Parathyroid adenoma (tissue), 2 donors: ENCODE results near the gene CLMN.

Experiments
- H2AFZ ChIP-seq: fragments of 300-600 bp; sonication (generic); one replicate; pipeline ENCODE4 v1.7.0; 2017; ENCODE audit warnings: antibody characterized with exemption, mild to moderate bottlenecking
- H3K27ac ChIP-seq: fragments of 300-600 bp; sonication (generic); one replicate; pipeline ENCODE4 v1.7.0; 2017
- H3K27me3 ChIP-seq: fragments of 300-600 bp; sonication (generic); one replicate; pipeline ENCODE4 v1.7.0; 2017; ENCODE audit warnings: low read length; ENCODE audit not compliant: control insufficient read depth, insufficient read depth
- H3K36me3 ChIP-seq: fragments of 300-600 bp; sonication (generic); one replicate; pipeline ENCODE4 v1.7.0; 2017; ENCODE audit warnings: low read length; ENCODE audit not compliant: control insufficient read depth, insufficient read depth
- H3K4me1 ChIP-seq: fragments of 300-600 bp; sonication (generic); one replicate; pipeline ENCODE4 v1.7.0; 2017; ENCODE audit warnings: control low read depth
- H3K4me2 ChIP-seq: fragments of 300-600 bp; sonication (generic); one replicate; pipeline ENCODE4 v1.7.0; 2017; ENCODE audit warnings: low read length
- H3K4me3 ChIP-seq: fragments of 300-600 bp; sonication (generic); one replicate; pipeline ENCODE4 v1.7.0; 2017; ENCODE audit warnings: low read depth, low read length
- H3K79me2 ChIP-seq: fragments of 300-600 bp; sonication (generic); one replicate; pipeline ENCODE4 v1.7.0; 2017; ENCODE audit warnings: control low read depth
- H3K9ac ChIP-seq: fragments of 300-600 bp; sonication (generic); one replicate; pipeline ENCODE4 v1.7.0; 2017; ENCODE audit warnings: mild to moderate bottlenecking
- H3K9me3 ChIP-seq: fragments of 300-600 bp; sonication (generic); one replicate; pipeline ENCODE4 v1.7.0; 2017; ENCODE audit warnings: low read length; ENCODE audit not compliant: control insufficient read depth
- CTCF ChIP-seq: fragments of 300-600 bp; sonication (generic); IDR thresholded peaks from one replicate; pipeline ENCODE4 v1.7.0; 2017; ENCODE audit warnings: antibody characterized with exemption, mild to moderate bottlenecking
- donor health status: primary hyperparathyroidism.

The CLMN gene

GRCh38 chr14:95222151-95222631 lies 97.5 kb downstream of the CLMN start:
- TF ChIP-seq CTCF: no peak
- Histone ChIP-seq H3K4me3 (no peak overlapping the region), H3K27ac (no peak overlapping the region), H3K79me2 (no peaks in the 10 kb centered on the region), H3K36me3 (no peaks in the 10 kb centered on the region), H3K4me1 (peaks cover 15% of the 10 kb centered on the region), H3K9me3 (no peaks in the 10 kb centered on the region), H3K27me3 (no peaks in the 10 kb centered on the region), H3K9ac (no peak overlapping the region), H3K4me2 (no peak overlapping the region), H2AFZ (no peak overlapping the region)

- no peak overlapping the region for H3K27ac ChIP-seq
- H3K4me3 ChIP-seq: no peak overlapping the region
- H3K4me1 ChIP-seq: peaks cover 9% of the 10 kb centered on the region
Measured at GRCh38 chr14:95221531-95221930, 98.2 kb downstream of the CLMN start.

GRCh38 chr14:95220663-95221231 lies 99.0 kb downstream of the CLMN start:
- peak overlapping the region; percentile 39 for H3K4me2 ChIP-seq
- H3K4me1 ChIP-seq: peaks cover 9% of the 10 kb centered on the region
- H3K36me3 ChIP-seq: no peaks in the 10 kb centered on the region
- no peak overlapping the region for H3K27ac ChIP-seq
- peak overlapping the region; percentile 45 for H2AFZ ChIP-seq
- no peaks in the 10 kb centered on the region for H3K9me3 ChIP-seq
- H3K27me3 ChIP-seq: no peaks in the 10 kb centered on the region
- no peak for TF ChIP-seq CTCF
- H3K79me2 ChIP-seq: no peaks in the 10 kb centered on the region
- no peak overlapping the region for H3K4me3 ChIP-seq
- H3K9ac ChIP-seq: no peak overlapping the region

More at GRCh38 chr14:95221531-95221930, 98.2 kb downstream of the CLMN start:
- H3K9ac ChIP-seq: no peak overlapping the region
- H2AFZ ChIP-seq: no peak overlapping the region
- no peak overlapping the region for H3K4me2 ChIP-seq
- no peaks in the 10 kb centered on the region for H3K27me3 ChIP-seq
- H3K79me2 ChIP-seq: no peaks in the 10 kb centered on the region
- TF ChIP-seq CTCF: no peak
- no peaks in the 10 kb centered on the region for H3K36me3 ChIP-seq
- H3K9me3 ChIP-seq: no peaks in the 10 kb centered on the region

- no peaks in the 10 kb centered on the region for H3K9me3 ChIP-seq
- H3K79me2 ChIP-seq: no peaks in the 10 kb centered on the region
- H3K4me2 ChIP-seq: no peak overlapping the region
- no peak overlapping the region for H2AFZ ChIP-seq
- no peaks in the 10 kb centered on the region for H3K27me3 ChIP-seq
- H3K4me1 ChIP-seq: peaks cover 9% of the 10 kb centered on the region
- no peaks in the 10 kb centered on the region for H3K36me3 ChIP-seq
- no peak overlapping the region for H3K27ac ChIP-seq
- H3K4me3 ChIP-seq: no peak overlapping the region
- no peak overlapping the region for H3K9ac ChIP-seq
- TF ChIP-seq CTCF: no peak
Measured at GRCh38 chr14:95218472-95219193, 101.1 kb downstream of the CLMN start.
